GM18873 (cell line): ENCODE data around the gene ZHX3.

Experiments
- ATAC-seq: cut with Tn5 transposase; IDR thresholded peaks from one replicate; pipeline ENCODE4 v1.9.1; 2021; ENCODE audit warnings: mild to moderate bottlenecking, moderate library complexity, moderate number of reproducible peaks; ENCODE audit not compliant: unreplicated experiment, low FRiP score

Gene ZHX3

DNA sequence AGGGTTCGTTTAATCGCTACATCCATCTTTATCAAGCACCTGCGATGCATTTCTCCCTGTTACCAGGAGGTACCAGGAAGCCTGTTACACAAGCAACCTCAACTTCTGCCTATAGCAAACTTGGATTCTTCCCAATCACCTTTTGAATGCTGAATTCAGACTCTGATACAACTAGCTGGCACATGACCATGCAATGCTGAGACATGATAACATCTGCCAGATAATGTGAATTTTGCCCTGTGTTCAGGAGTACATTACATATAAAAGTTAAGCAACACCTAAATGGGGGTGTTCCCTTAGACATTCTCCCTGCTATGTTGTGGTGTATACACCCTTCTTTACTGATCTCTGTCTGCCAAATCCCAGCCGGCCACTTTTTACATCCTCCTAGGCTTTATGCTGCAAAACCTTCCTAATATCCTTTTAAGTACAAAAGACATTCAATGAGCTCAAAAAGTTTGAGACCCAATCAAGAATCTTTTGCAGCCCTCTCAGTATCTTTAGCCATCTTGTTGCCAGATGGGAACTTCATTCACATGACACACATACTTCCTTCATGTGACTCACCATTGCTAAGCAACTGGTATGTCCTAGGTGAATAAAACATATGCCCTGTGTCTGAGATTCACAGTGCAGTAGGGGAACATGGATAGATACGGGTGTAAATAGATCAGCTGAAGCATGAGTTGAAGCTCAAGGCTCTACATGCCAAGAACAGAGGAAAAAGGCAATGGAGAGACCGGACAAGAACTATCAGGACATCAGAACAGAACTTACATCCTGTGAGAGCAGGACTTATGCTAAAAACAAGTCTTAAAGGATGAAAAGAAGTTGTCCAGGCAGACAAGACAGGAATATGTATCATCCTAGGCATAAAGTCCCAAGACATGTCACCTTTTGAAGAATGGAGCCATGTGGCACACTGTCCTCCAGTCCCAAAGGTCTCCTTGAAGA, 84.3 kb downstream of the ZHX3 start:
- ATAC-seq = no peak

DNA sequence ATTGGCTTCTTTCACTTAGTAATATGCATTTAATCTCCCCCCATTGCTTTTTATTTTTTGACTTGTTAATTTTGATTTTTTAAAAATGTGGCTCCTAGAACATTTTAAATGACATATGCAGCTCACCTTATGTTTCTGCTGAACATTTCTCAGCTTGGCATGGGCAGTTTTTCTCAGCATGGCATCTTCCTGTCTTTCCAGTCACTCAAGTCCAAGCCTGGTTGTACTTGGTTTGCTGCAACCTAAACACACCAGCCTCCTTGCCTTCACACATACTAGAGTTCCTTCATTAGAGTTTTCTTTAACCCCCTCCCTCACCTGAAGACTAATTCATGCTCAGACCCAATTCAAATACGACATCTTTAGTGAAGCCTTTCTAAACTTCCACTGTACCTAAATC, 86.4 kb downstream of the ZHX3 start:
- ATAC-seq = no peak

DNA sequence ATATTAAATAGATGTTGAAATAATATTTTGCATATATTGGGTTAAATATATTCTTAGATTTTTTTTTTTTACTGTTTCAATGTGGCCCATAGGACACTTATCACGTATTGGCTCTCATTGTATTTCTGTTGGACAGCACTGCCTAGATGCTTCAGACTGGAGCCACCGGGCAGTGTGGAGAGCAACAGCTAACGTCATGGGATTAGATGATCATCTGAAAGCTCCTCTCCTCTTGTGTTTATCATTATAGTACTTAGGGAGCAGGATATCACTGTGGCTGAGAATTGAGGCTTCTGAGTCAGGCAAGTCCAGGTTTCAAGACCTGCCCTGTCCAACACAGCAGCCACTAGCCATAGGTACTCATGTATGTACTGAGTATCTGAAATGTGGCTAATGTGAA, 87.4 kb downstream of the ZHX3 start:
- ATAC-seq = no peak

DNA sequence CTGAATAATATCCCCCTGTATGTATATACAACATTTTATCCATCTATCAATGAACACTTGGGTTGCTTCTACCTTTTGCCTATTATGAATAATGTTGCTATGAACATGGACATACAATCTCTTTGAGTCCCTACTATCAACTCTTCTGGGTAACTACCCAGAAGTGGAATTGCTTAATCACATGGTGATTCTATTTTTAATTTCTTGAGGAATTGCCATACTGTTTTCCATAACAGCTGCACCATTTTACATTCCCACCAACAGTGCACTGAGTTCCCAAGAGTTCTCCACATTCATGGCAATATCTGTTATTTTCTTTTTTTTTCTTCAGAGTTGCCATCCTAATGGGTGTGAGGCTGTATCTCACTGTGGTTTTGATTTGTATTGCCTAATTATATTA, 88.3 kb downstream of the ZHX3 start:
- ATAC-seq = no peak

DNA sequence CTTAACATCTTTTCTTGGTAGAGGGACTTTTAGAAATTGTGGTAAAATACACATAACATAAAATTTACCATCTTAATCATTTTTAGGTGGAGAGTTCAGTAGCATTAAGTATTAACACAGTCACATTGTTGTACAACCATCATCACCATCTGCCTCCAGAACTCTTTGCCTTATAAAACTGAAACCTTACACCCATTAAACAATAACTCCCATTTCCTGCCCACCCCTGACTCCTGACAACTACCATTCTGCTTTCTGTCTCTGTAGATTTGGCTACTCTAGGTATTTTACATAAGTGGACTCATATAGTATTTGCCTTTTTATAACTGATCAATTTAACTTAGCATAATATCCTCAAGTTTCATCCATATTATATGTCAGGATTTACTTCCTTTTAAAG, 88.7 kb downstream of the ZHX3 start:
- peak; percentile 52 for ATAC-seq

DNA sequence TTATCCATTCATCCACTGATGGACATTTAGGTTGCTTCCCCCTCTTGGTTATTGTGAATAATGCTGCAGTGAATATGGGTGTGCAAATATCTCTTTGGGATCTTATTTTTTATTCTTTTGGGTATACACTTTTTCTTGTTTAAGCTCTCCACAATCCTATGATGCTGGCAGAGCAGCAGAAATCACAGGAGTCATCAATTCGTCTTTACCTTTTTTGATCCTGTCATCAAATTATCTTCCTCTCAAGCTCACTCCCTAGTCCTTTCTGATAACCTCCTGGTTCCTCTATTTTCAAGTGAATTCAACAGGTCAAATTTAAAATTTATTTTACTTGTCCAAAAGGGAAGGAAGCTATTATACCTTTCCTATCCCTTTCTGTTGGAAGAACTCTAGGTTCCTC, 91.1 kb downstream of the ZHX3 start:
- no peak for ATAC-seq

DNA sequence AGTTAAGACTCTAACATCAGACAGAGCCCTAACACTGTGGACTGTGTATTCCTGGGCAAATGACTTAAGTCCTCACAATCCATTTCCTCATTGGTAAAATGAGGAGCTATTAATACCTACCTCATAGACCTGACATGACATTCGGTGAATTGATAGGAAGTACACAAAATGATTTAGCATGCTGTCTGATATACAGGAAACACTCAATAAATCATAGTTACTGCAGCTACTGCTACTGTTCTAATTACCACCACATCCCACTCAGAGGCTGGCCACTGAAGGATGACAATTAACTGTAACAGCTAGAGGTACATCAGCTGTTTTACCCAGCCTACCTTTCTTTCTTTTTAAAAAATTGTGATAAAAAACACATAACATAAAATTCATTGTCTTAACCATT, 92.4 kb downstream of the ZHX3 start:
- ATAC-seq = no peak

DNA sequence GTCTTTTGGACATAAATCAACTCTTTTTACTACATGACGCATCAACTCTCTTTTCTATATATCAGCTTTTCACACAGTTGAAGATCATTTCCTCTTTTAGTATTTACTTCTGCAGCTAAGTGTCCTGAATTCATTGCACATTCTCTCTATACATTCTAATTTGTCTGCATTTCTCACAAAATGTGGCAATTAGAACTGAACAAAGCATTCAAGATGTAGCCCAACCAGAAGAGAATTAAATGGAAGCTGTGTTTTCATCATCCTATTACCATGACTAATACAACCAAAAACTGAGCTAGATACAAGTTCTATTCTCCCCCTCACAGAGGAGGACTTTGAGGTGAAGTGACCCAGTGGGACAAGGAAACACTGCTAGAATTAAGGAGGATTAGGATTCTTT, 93.2 kb downstream of the ZHX3 start:
- ATAC-seq = no peak

DNA sequence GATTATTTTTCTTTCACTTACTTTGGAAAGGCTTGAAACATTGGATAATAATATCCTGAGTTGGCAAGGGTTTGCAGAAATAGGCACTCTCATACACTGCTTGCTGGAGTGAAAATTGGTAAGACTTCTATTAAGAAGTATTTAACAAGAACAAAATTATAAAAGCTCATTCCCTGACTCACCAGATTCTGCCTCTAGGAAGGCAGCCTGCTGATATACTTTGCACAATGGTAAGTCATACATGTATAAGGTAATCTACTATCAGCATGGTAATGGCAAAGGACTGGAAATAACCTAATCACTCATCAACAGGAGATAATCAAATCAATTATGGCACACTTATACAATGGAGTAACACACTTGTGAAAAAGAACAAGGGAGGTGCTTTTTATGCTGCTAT, 94.4 kb downstream of the ZHX3 start:
- ATAC-seq = no peak

DNA sequence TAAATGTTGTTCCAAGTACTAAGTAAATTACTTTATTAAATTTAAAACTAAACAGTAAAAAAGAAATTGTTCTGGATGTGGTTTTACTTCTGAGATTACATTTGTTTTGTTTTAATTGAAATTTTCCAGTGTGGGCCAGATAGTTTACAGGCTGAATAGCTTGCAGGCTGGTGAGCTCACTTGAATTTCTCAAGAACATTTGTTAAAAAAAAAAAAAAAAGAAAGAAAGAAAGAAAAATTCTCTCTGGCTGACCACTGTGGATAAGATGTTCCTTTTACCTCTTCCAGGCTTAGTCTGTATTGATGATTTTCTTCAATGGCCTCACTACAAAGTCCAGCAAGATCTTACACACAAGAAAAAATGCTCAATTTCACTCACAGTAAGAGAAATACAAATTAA, 94.8 kb downstream of the ZHX3 start:
- no peak for ATAC-seq

DNA sequence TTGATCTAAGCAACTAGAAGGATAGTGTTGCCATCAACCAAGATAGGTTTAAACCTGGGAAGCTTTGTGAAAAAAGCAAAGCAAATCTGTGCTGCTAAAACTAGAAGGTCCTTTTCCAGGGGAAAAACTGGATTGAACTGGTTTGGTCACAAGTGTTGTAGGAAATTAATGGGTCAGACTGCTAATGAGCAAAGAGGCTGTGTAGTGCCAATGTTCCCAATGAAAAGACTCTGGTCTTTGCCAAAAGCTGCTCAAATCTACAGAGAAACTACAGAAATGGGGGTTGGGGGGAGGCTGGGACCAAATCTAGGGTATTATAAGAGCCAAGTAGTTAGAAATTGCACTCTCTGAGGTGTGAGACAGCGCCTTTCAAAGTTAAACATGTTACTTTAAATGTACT, 95.2 kb downstream of the ZHX3 start:
- no peak for ATAC-seq

DNA sequence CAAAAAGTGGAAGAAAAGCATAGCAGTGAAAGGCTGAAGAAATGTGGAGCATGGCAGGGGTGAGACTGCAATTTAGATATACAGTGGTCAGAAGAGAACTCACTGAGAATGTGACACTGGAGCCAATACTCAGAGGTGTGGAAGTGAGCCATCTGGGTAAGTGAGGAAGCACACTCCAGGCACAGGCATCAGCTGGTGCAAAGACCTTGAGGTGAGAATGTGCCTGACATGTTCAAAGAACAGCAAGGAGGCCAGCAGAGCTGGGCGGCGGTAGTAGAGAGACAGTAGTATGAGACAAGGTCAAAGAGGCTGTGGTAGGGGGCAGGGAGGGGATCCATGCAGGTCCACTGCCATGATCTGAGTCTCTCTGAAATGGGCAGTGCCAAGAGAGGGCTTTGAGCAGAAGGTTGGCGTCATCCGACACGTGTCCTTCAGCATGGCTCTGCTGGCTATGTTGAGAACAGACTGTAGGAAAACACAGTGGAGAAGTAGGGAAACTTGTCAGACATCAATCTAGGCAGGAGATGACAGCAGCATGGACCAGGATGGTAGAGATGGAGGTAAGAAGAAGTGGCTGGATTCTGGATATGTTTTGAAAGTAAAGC, 95.8 kb downstream of the ZHX3 start:
- no peak for ATAC-seq

DNA sequence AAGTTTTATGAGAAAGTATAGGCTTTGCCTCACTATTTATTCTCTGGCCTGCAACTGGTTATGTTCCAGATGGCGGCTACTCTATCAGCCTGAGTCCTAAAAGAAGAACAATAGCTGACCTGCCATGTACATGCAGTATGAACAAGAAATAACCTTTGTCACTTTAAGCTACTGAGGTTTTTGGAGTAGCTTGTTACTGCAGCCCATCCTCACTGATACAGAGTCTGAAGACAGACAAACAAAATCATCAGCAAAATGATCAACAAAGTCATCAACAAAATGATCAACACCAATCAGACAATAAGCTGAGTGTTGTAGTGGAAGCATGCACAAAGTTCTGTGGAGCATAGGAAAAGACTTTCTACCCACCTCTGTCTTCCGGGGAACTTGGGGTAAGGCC, 97.7 kb downstream of the ZHX3 start:
- no peak for ATAC-seq

DNA sequence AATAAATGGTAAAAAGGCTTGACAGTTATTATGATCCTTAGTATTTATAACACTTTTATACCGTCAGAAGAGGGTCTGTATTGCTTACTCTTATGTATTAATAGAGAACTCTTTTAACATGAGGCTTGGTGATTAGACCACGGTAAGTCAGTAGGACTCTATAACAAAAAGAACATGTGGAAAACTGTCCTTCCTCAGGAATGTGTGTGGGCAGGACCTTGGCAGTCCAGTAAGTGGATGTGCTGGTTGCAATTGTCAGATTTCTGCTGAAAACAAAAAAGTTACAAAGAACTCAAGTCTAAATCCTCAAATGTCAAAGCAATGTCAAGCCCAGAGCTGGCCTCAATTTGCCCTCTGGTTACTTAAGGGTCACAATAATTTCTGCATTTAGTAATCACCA, 99.1 kb downstream of the ZHX3 start:
- ATAC-seq = no peak

DNA sequence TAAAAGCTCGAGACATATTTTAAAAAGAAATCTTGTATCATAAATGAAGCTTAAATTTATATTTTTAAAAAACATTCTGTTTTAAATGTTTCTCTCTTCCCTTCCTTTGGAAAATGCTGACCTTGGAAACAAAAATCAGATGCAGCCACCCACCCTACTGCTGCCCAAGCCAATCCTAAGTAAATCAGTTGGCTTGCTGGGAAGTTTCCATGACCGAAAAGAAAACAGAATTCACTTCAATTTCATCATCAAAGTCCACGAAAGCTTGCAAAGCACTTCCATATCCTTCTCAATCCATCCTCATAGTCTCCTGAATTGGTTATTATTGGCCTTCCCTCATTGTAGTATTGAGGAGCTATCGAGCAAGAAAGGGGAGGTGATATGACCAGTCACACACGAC, 100.1 kb downstream of the ZHX3 start:
- no peak for ATAC-seq

DNA sequence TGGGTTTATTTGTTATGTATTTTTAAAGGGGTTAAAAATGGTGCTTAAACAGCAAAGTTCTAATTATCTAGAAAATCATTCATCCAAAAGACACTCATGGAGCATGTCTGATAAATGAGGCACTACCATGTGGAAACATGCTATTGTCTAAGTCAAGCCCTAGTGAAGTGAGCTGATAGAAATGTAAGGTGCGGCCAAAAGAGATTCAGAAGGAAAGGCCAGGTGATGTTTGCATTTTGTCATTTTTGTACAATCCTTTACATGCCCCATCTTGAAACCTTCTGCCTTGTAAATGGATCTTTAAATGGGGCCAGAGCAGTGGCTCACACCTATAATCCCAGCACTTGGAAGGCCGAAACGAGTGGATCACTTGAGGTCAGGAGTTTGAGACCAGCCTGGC, 102.9 kb downstream of the ZHX3 start:
- no peak for ATAC-seq

DNA sequence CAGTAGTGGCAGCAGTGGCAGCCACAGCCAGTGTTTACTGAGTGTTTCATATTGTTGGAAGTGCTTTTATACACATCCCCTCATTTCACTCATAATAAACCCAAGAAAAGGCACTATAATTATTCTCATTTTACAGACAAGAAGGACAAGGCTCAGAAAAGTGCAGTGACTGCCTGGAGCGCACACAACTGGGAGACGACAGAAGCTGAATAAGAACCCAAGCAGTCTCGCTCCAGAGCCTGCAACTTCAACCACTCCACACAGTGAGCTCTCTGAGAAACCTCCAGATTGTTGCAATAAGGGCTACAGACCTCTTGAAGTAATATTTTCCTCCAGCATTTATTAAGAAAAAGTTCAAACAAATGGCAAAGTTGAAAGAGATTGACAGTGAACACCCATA, 103.3 kb downstream of the ZHX3 start:
- ATAC-seq = no peak

DNA sequence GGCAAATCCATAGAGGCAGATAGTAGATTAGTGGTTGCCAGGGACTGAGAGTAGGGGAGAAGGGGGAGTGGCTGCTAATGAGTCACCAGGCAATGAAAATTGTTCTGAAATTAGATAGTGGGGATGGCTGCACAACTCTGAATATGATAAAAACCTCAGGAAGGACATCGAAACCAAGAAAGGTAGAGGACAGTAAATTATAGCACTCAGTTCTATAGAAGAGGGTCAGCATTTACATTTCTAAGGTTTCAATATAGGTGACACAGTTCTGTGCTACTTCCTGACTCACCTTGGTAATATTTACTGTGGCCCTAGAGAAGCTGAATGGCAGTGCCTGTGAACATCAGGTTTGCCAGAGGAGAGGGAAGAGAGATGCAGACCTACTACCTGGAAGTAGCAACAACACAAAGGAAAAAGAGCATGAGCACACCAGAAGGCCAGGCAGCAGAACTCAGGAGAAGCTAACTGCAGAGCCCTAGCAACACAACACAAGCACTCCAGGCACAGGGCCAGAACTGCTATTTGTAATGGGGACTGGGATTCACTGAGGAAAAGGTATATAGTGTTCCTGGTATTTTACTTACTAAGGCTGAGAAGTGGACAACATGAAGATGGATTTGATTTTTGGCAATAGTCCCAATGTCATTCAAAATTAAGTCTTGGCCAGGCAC, 104.2 kb downstream of the ZHX3 start:
- ATAC-seq = no peak

DNA sequence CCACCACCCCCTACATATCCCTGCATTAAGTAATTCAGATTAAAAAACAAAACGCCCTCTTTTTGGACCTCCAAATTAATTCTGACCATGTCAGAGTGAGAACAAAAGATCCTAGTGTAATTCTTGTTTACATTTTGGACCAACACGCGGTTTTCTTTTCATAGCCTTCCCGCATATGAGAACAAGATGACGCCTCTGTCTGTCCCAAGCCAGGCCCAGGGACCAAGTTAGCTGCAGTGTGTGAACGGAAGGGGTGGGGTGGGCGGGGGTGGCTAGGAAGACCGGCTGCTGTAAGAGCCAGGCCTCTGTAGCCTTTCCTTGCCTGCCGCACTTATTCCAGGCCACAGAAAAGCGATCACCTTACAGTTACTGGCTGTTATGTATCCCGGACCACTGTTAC, 112.2 kb downstream of the ZHX3 start:
- no peak for ATAC-seq

DNA sequence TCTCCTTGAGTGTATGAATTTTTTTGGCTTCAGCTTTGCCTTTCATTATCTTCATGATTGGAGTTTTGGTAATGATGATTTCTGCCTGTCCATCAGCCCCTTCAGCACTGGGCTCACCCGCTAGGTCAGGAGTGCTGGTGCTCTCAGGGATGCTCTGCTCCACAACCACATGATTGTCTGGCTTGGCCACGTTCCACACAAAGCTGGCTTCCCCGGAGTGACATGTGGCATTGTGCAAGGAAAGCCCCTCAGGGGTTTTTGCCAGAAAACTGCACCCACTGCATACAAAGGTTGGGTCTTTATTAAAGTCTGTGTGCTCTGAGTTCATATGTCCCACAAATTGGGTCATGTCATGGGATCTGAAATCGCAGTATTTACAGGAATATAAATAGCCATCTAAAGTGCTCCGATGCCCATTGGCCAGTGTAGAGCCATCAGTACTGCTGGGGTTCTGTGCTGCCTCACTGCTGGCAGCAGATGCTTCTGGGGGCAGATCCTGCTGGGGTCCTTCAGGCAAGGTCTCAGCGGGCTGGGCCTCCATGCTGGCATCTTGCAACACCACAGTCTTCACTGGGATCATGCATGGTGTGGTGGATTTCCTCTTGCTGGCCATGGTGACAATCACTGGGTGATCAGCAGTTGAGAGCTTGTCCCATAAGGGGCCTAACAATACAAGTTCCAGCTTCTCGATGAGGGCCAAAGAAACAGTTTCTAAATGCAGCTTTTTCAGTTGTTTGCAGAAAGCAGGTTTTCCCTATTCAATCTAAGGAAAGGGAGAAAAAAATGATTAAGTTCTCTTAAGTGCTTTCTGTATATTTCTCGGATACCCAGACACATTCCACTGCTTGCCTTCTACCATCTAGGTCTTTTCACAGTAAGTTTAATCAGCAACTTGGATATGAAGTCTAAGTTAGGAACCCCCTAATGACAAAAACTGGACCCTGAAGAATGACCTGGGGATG, 112.9 kb downstream of the ZHX3 start:
- no peak for ATAC-seq
